Fibroblast of villous mesenchyme (primary cell): ENCODE measurements around the gene AOPEP. TPM values are rescaled to one million over a fixed set of nuclear protein-coding genes. Genes with fewer than 3 reads are reported as not detected.
A peak's percentile ranks its signal among the peaks of the same experiment; 100 is the strongest.
"Not testable (repeated sequence)": the region's sequence is repeated elsewhere in the genome, so short reads cannot be mapped to it uniquely, and the experiment has no call there.

Experiments used
- DNase-seq: peaks from one replicate; pipeline ENCODE4 v3.0.0-alpha.2; 2010; ENCODE audit warnings: low read depth
- H3K4me3 ChIP-seq: 2 replicates; pipeline ENCODE4 v1.5.1; 2011; ENCODE audit warnings: low read depth, mild to moderate bottlenecking, low read length
- CTCF ChIP-seq: IDR thresholded peaks from 2 replicates; pipeline ENCODE4 v1.5.1; 2012; ENCODE audit warnings: low read depth, mild to moderate bottlenecking, low read length; ENCODE audit not compliant: insufficient read depth
- total RNA-seq: library from RNA; depleted of rRNA; stranded (reverse); fragments of >200 nt; gene quantifications from 2 replicates; pipeline ENCODE4 v1.2.3, GENCODE V29; 2012

Gene AOPEP
- total RNA-seq, 1 donor, result 153 TPM

- no peak for TF ChIP-seq CTCF
- peak; percentile 49 for DNase-seq
- no peak overlapping the region for H3K4me3 ChIP-seq
Measured at GRCh38 chr9:94952565-94953373, 226.3 kb downstream of the AOPEP start.

GRCh38 chr9:94956731-94957130 lies 230.2 kb downstream of the AOPEP start:
- TF ChIP-seq CTCF, result no peak
- DNase-seq, result no peak
- H3K4me3 ChIP-seq, result no peak overlapping the region

- no peak for TF ChIP-seq CTCF
- H3K4me3 ChIP-seq, result no peak overlapping the region
- DNase-seq, result no peak
Measured at GRCh38 chr9:94960964-94961363, 234.5 kb downstream of the AOPEP start.

- TF ChIP-seq CTCF, result no peak
- no peak for DNase-seq
- H3K4me3 ChIP-seq, result no peak overlapping the region
Measured at GRCh38 chr9:94961870-94962269, 235.4 kb downstream of the AOPEP start.

GRCh38 chr9:94965631-94966030 lies 239.1 kb downstream of the AOPEP start:
- not testable (repeated sequence) for DNase-seq, H3K4me3 ChIP-seq

- H3K4me3 ChIP-seq, DNase-seq: not testable (repeated sequence)
Measured at GRCh38 chr9:94966046-94966445, 239.5 kb downstream of the AOPEP start.

GRCh38 chr9:94967482-94967881 lies 241.0 kb downstream of the AOPEP start:
- no peak for TF ChIP-seq CTCF
- no peak for DNase-seq
- H3K4me3 ChIP-seq, result no peak overlapping the region

GRCh38 chr9:94971378-94972131 lies 245.1 kb downstream of the AOPEP start:
- no peak for TF ChIP-seq CTCF
- DNase-seq, result peak; percentile 47
- H3K4me3 ChIP-seq, result no peak overlapping the region
